B cell (primary cell): Measurements from ENCODE around the gene HHEX.

Source experiments
- CTCF ChIP-seq: fragments of 200-600 bp; IDR thresholded peaks from one replicate; pipeline ENCODE4 v1.8.0; 2022; ENCODE audit warnings: antibody characterized with exemption, mild to moderate bottlenecking
- EZH2 ChIP-seq: IDR thresholded peaks from 2 replicates; pipeline ENCODE4 v1.6.1; 2012; ENCODE audit warnings: borderline replicate concordance, low read depth, mild to moderate bottlenecking, moderate library complexity, low read length; ENCODE audit not compliant: insufficient read depth, poor library complexity, severe bottlenecking

- TF ChIP-seq CTCF (no peak), EZH2 (no peak)
Measured at GRCh38 chr10:92695679-92696605, 6.2 kb downstream of the HHEX start.
